Mesenchymal stem cell (in vitro differentiated cells and primary cell): ENCODE measurements around the gene CXCL17.

Experiments used
- DNase-seq: peaks from one replicate; pipeline ENCODE4 v3.0.0-alpha.2; 2013
- H2AFZ ChIP-seq: one replicate; pipeline ENCODE4 v1.6.1; 2013; ENCODE audit warnings: low read depth, mild to moderate bottlenecking, control low read depth, inconsistent platforms, low read length, moderate library complexity
- H2AK5ac ChIP-seq: 2 replicates; pipeline ENCODE4 v1.6.1; 2013; ENCODE audit warnings: low read length, moderate library complexity, mild to moderate bottlenecking, inconsistent platforms; ENCODE audit not compliant: severe bottlenecking
- H2BK120ac ChIP-seq: one replicate; pipeline ENCODE4 v1.6.1; 2013; ENCODE audit warnings: low read depth, mild to moderate bottlenecking, inconsistent platforms, low read length, moderate library complexity
- H2BK12ac ChIP-seq, 2 experiments: one replicate each; pipeline ENCODE4 v1.6.1; 2013; ENCODE audit warnings: inconsistent platforms in 2 of 2, low read length in 2 of 2, mild to moderate bottlenecking in 2 of 2, moderate library complexity in 2 of 2, control low read depth in 1 of 2
- H2BK15ac ChIP-seq: one replicate; pipeline ENCODE4 v1.6.1; 2013; ENCODE audit warnings: mild to moderate bottlenecking, low read depth, inconsistent platforms; ENCODE audit not compliant: poor library complexity, severe bottlenecking
- H2BK5ac ChIP-seq: 2 replicates; pipeline ENCODE4 v1.6.1; 2013; ENCODE audit warnings: low read depth, mild to moderate bottlenecking, low read length, control low read depth, inconsistent platforms; ENCODE audit not compliant: poor library complexity, severe bottlenecking
- H3K14ac ChIP-seq, 2 experiments: one replicate each; pipeline ENCODE4 v1.6.1; 2013; ENCODE audit warnings: inconsistent platforms in 2 of 2, low read length in 2 of 2, control low read depth in 1 of 2, mild to moderate bottlenecking in 1 of 2, moderate library complexity in 1 of 2
- H3K18ac ChIP-seq, 2 experiments: one replicate each; pipeline ENCODE4 v1.6.1; 2013; ENCODE audit warnings: inconsistent platforms in 2 of 2, low read length in 2 of 2, control low read depth in 1 of 2, low read depth in 1 of 2, mild to moderate bottlenecking in 1 of 2
- H3K23ac ChIP-seq, 2 experiments: one replicate each; pipeline ENCODE4 v1.6.1; 2013; ENCODE audit warnings: inconsistent platforms in 2 of 2, low read length in 2 of 2, mild to moderate bottlenecking in 2 of 2, moderate library complexity in 2 of 2, control low read depth in 1 of 2
- H3K27ac ChIP-seq: 2 replicates; pipeline ENCODE4 v1.5.1; 2013; ENCODE audit warnings: mild to moderate bottlenecking, moderate library complexity, low read length, control low read depth, inconsistent platforms; ENCODE audit not compliant: poor library complexity, severe bottlenecking
- H3K27me3 ChIP-seq, 2 experiments: 2 replicates each; pipeline versions ENCODE4 v1.6.1 to v1.7.0; 2013; ENCODE audit warnings: low read length in 2 of 2, mild to moderate bottlenecking in 2 of 2, moderate library complexity in 2 of 2, control low read depth in 1 of 2, inconsistent platforms in 1 of 2; ENCODE audit not compliant: control insufficient read depth in 1 of 2, insufficient read depth in 1 of 2
- H3K36me3 ChIP-seq, 2 experiments: 2 replicates each; pipeline versions ENCODE4 v1.6.1 to v1.7.0; 2013; ENCODE audit warnings: low read length in 2 of 2, control low read depth in 1 of 2, inconsistent platforms in 1 of 2, low read depth in 1 of 2, mild to moderate bottlenecking in 1 of 2; ENCODE audit not compliant: insufficient read depth in 2 of 2, control insufficient read depth in 1 of 2
- H3K4ac ChIP-seq, 2 experiments: one replicate each; pipeline ENCODE4 v1.6.1; 2013; ENCODE audit warnings: inconsistent platforms in 2 of 2, low read length in 2 of 2, mild to moderate bottlenecking in 2 of 2, moderate library complexity in 2 of 2, control low read depth in 1 of 2, low read depth in 1 of 2
- H3K4me1 ChIP-seq: 2 replicates; pipeline ENCODE4 v1.6.1; 2013; ENCODE audit warnings: low read depth, low read length, control low read depth; ENCODE audit not compliant: control insufficient read depth, insufficient read depth
- H3K4me2 ChIP-seq: 2 replicates; pipeline ENCODE4 v1.6.1; 2013; ENCODE audit warnings: low read length, mild to moderate bottlenecking, inconsistent platforms; ENCODE audit not compliant: poor library complexity, severe bottlenecking
- H3K4me3 ChIP-seq, 2 experiments: 2 replicates each; pipeline versions ENCODE4 v1.5.1 to v1.7.0; 2013; ENCODE audit warnings: low read length in 2 of 2, mild to moderate bottlenecking in 2 of 2, control low read depth in 1 of 2, low read depth in 1 of 2; ENCODE audit not compliant: insufficient read depth in 1 of 2
- H3K79me1 ChIP-seq: replicated peaks from 2 replicates; pipeline ENCODE4 v1.6.1; 2013; ENCODE audit warnings: mild to moderate bottlenecking, control low read depth, low read length, inconsistent platforms; ENCODE audit not compliant: poor library complexity, severe bottlenecking
- H3K9ac ChIP-seq: 2 replicates; pipeline ENCODE4 v1.7.0; 2013; ENCODE audit warnings: mild to moderate bottlenecking, low read length, moderate library complexity
- H3K9me3 ChIP-seq: 2 replicates; pipeline ENCODE4 v1.7.0; 2013; ENCODE audit warnings: mild to moderate bottlenecking, low read length; ENCODE audit not compliant: control insufficient read depth
- H4K8ac ChIP-seq: one replicate; pipeline ENCODE4 v1.6.1; 2013; ENCODE audit warnings: inconsistent platforms, mild to moderate bottlenecking, low read length, moderate library complexity
- H4K91ac ChIP-seq: one replicate; pipeline ENCODE4 v1.6.1; 2013; ENCODE audit warnings: mild to moderate bottlenecking, low read length, inconsistent platforms
- WGBS: methylation state at CpG from one replicate; pipeline ENCODE4 v1.1.7; 2013; ENCODE audit warnings: mixed read lengths; 5-methylcytosine and 5-hydroxymethylcytosine counted together

Gene CXCL17

DNA sequence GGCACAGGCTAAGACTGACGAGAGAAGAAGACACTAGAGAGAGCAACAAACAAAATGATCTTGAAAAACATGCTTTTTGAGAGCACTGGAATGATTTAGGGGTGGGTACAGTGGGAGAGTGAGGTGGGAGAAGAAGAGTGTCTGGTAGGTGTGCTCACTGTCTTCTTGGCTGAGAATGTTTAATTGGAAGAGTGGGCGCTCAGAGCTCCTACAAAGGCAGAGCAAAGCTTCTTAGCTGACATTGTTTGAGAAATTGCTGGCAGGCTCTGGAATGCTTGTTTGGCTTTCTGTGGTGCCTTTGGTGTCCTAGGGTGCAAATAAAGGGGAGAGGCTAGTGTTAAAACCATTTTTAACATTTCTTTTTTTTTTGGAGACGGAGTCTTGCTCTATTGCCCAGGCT lies 14.1 kb downstream of the CXCL17 start:
- Histone ChIP-seq H3K27me3 (peaks cover 14 to 17% of the 10 kb centered on the region in 2 experiments), H3K27ac (no peak overlapping the region), H4K8ac (no peak overlapping the region), H3K9me3 (no peaks in the 10 kb centered on the region), H2BK5ac (no peak overlapping the region), H3K9ac (no peak overlapping the region), H3K4me3 (no peak overlapping the region), H3K4ac (no peak overlapping the region), H2BK12ac (no peak overlapping the region), H3K23ac (no peak overlapping the region), H3K36me3 (no peaks in the 10 kb centered on the region), H2AK5ac (no peak overlapping the region), H4K91ac (no peak overlapping the region), H3K4me1 (peaks cover 10% of the 10 kb centered on the region), H2AFZ (no peak overlapping the region), H3K79me1 (no peaks in the 10 kb centered on the region), H3K4me2 (no peak overlapping the region), H3K14ac (no peak overlapping the region), H3K18ac (no peak overlapping the region), H2BK15ac (no peak overlapping the region), H2BK120ac (no peak overlapping the region)
- WGBS, result 88% methylated on average over 3 of the region's 3 CpGs
- no peak for DNase-seq

DNA sequence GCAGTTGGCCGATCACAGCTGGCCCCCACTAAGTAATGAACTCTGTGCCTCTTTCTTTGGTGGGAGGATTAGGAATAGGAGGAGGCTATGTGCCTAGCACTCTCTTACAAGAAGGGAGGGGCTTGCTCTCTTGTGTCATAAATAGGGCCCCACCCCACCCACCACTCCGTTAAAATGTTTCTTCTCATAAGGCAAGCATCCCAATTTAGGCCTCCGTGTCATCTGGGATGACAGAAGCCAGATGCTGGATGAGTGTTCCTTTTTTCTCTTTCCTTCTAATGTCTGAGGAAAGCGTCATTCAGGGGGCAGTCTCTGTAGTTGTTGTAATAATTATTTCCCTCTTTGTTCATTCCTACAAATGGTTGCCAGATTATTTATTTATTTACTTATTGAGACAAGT lies 15.4 kb downstream of the CXCL17 start, which contains the start of gene LIPE:
LIPE (minus strand) TSS at position 76 of the 400 bp plus-strand sequence. CDS start 239 bp downstream, outside the sequence.
- Histone ChIP-seq H2BK12ac (peak within 1 kb of the TSS in 1 of 2 experiments; percentile 18), H3K9me3 (no peaks in the 10 kb centered on the region), H4K8ac (no peak within 1 kb of the TSS), H3K36me3 (no peaks in the 10 kb centered on the region), H3K18ac (no peak within 1 kb of the TSS), H3K27me3 (peaks cover 14 to 17% of the 10 kb centered on the region in 2 experiments), H3K27ac (no peak within 1 kb of the TSS), H3K79me1 (no peaks in the 10 kb centered on the region), H3K4ac (no peak within 1 kb of the TSS), H3K4me2 (no peak within 1 kb of the TSS), H3K23ac (no peak within 1 kb of the TSS), H4K91ac (no peak within 1 kb of the TSS), H2BK15ac (no peak within 1 kb of the TSS), H3K4me1 (peaks cover 15% of the 10 kb centered on the region), H2BK5ac (no peak within 1 kb of the TSS), H2AFZ (no peak within 1 kb of the TSS), H3K4me3 (no peak within 1 kb of the TSS), H3K14ac (no peak within 1 kb of the TSS), H3K9ac (no peak within 1 kb of the TSS), H2BK120ac (no peak within 1 kb of the TSS), H2AK5ac (no peak within 1 kb of the TSS)
- DNase-seq, result peak; percentile 71
- 42% methylated on average over 2 of the region's 4 CpGs for WGBS

DNA sequence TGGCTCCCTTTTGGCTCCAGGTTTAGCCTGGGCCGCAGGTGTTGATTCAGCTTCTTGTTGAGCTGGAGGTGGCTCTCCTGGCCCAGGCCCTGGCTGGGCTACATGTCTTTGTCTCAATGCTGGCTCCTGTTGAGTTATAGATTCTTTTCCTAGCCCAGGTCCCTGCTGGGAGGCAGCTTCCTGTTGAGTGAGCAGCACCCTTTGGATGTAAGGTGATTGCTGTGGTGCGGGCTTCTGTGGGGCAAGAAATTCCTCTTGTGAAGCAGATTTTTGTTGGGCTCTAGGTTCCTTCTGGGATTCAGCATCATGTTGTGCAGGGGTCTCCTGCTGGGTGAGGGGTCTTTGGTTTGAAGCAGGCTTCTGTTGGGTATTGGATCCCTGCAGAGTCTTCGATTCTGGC lies 16.1 kb downstream of the CXCL17 start:
- WGBS, result 100% methylated on average over 3 of the region's 3 CpGs
- Histone ChIP-seq H4K8ac (no peak overlapping the region), H3K23ac (no peak overlapping the region), H3K14ac (no peak overlapping the region), H3K27ac (no peak overlapping the region), H3K4me1 (peaks cover 15% of the 10 kb centered on the region), H2BK15ac (no peak overlapping the region), H3K18ac (no peak overlapping the region), H3K36me3 (no peaks in the 10 kb centered on the region), H2BK5ac (no peak overlapping the region), H3K4me2 (no peak overlapping the region), H3K9ac (no peak overlapping the region), H3K4me3 (no peak overlapping the region), H3K9me3 (no peaks in the 10 kb centered on the region), H2AFZ (no peak overlapping the region), H3K27me3 (peaks cover 14 to 17% of the 10 kb centered on the region in 2 experiments), H2BK120ac (no peak overlapping the region), H3K4ac (no peak overlapping the region), H2AK5ac (no peak overlapping the region), H3K79me1 (no peaks in the 10 kb centered on the region), H4K91ac (no peak overlapping the region), H2BK12ac (peak overlapping the region in 1 of 2 experiments; percentile 18)
- no peak for DNase-seq

DNA sequence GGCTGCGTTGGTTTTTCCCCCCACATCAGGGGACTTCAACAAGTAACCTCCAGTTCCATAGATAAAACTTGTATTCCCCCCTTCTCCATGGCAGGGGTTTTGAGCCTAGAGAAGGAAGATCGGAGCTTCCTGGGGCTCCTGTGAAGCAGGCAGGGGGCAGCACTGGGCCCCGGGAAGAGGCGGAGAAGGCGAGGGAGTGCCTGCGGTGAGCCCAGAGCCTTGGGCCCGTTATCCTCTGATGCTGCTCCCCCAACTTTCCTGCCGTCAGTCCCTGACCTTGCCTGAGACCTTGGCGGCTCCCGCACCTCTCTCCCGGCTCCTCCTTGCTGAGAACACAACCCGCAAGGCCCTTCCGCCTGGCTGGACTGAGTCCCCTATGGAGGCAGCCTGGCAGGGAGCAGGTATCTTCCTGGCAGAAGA lies 18.0 kb downstream of the CXCL17 start:
- H2BK12ac ChIP-seq, result no peak overlapping the region
- H3K27me3 ChIP-seq, result peaks cover 14 to 17% of the 10 kb centered on the region in 2 experiments
- peaks cover 17% of the 10 kb centered on the region for H3K4me1 ChIP-seq
- H2BK15ac ChIP-seq, result no peak overlapping the region
- H3K27ac ChIP-seq, result no peak overlapping the region
- H4K8ac ChIP-seq, result no peak overlapping the region
- H4K91ac ChIP-seq, result no peak overlapping the region
- no peak overlapping the region for H3K9ac ChIP-seq
- H2AK5ac ChIP-seq, result no peak overlapping the region
- no peak for DNase-seq
- H2BK120ac ChIP-seq, result no peak overlapping the region
- H3K4ac ChIP-seq, result no peak overlapping the region
- H3K36me3 ChIP-seq, result no peaks in the 10 kb centered on the region
- H3K9me3 ChIP-seq, result no peaks in the 10 kb centered on the region
- WGBS, result 57% methylated on average over 13 of the region's 13 CpGs
- no peak overlapping the region for H3K23ac ChIP-seq
- H3K14ac ChIP-seq, result no peak overlapping the region
- no peak overlapping the region for H3K4me2 ChIP-seq
- peaks cover 2% of the 10 kb centered on the region for H3K79me1 ChIP-seq
- no peak overlapping the region for H2BK5ac ChIP-seq
- H2AFZ ChIP-seq, result no peak overlapping the region
- H3K18ac ChIP-seq, result no peak overlapping the region
- no peak overlapping the region for H3K4me3 ChIP-seq
